ENCODE measurements around the gene MRPS22. TPM values are rescaled to one million over a fixed set of nuclear protein-coding genes. Genes with fewer than 3 reads are reported as not detected.
A peak's percentile ranks its signal among the peaks of the same experiment; 100 is the strongest.

The MRPS22 gene
- total RNA-seq, 4 donors from 2014 or later, result 44.0 to 51.0 (median 46.8) TPM

DNA sequence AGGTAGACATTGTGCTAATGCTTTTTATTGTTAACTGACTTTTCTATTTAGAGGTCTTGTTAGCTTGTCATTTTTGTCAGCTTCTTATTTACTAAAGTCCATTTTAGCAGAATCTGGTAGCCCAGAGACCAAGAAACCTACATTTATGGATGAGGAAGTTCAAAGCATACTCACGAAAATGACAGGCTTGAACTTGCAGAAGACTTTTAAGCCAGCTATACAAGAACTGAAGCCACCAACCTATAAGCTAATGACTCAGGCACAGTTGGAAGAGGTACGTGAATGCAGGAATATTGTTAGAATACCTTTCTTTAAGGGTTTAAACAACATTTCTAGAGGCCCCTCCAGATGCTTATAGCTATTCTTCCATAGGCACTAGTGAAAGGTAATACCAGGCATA lies 3.0 kb downstream of the MRPS22 start:
- H3K4me3 ChIP-seq, result no peak overlapping the region
- peaks cover 45% of the 10 kb centered on the region for H3K36me3 ChIP-seq
- H3K9me3 ChIP-seq, result no peaks in the 10 kb centered on the region
- H3K27me3 ChIP-seq, result no peaks in the 10 kb centered on the region
- 56% methylated on average over 2 of the region's 2 CpGs for WGBS
- H3K4me1 ChIP-seq, result peaks cover 35% of the 10 kb centered on the region
- H3K27ac ChIP-seq, result no peak overlapping the region
- DNase-seq (ENCODE audit: low spot score in 2 of 2), result no peak
- TF ChIP-seq POLR2AphosphoS5 (IDR thresholded peaks at IDR 0.05), result no peak
- no peak for TF ChIP-seq EP300 (IDR thresholded peaks at IDR 0.05)
- TF ChIP-seq POLR2A (IDR thresholded peaks at IDR 0.05), result no peak
- TF ChIP-seq, protein P1, sequence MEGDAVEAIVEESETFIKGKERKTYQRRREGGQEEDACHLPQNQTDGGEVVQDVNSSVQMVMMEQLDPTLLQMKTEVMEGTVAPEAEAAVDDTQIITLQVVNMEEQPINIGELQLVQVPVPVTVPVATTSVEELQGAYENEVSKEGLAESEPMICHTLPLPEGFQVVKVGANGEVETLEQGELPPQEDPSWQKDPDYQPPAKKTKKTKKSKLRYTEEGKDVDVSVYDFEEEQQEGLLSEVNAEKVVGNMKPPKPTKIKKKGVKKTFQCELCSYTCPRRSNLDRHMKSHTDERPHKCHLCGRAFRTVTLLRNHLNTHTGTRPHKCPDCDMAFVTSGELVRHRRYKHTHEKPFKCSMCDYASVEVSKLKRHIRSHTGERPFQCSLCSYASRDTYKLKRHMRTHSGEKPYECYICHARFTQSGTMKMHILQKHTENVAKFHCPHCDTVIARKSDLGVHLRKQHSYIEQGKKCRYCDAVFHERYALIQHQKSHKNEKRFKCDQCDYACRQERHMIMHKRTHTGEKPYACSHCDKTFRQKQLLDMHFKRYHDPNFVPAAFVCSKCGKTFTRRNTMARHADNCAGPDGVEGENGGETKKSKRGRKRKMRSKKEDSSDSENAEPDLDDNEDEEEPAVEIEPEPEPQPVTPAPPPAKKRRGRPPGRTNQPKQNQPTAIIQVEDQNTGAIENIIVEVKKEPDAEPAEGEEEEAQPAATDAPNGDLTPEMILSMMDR (IDR thresholded peaks at IDR 0.05), result no peak

DNA sequence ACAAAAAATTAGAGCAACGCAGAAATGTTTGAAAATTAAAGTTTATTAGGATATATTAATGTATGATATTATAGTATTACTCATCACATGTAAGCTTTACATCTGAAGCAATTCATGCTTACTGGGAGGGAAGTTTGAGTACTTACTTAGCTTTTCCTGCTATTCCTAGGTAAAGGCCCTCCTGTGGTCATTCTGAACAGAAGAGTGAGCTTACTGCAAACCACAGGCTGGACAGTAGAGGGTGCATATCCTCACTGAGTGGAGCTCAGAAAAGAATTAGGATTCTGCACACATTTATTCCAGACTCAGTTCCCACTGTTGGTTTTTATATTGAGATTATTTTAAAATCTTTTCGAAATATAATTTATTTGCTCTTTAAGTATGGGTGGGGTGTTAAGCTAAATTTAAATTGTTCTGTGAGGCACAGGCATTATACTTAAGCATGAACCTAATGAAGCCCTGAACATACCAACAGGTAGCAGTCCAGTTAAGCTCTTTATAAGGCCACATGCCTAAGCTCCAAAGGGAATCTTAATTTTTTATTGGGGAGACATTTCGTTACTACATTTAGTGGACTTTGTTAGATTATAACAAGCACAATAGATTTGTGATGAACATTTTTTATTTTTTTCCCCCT lies 10.2 kb downstream of the MRPS22 start:
- Histone ChIP-seq H3K36me3 (peaks cover 91% of the 10 kb centered on the region), H3K4me1 (no peaks in the 10 kb centered on the region), H3K9me3 (no peaks in the 10 kb centered on the region), H3K27me3 (no peaks in the 10 kb centered on the region), H3K4me3 (no peak overlapping the region), H3K27ac (no peak overlapping the region)
- whole genome bisulfite sequencing, result 85% methylated on average over 3 of the region's 3 CpGs
- no peak for DNase-seq (ENCODE audit: low spot score in 2 of 2)
- no peak for TF ChIP-seq POLR2AphosphoS5 (IDR thresholded peaks at IDR 0.05)
- TF ChIP-seq, protein P1 (IDR thresholded peaks at IDR 0.05), result peak in 1 of 2 donors; percentile 32

DNA sequence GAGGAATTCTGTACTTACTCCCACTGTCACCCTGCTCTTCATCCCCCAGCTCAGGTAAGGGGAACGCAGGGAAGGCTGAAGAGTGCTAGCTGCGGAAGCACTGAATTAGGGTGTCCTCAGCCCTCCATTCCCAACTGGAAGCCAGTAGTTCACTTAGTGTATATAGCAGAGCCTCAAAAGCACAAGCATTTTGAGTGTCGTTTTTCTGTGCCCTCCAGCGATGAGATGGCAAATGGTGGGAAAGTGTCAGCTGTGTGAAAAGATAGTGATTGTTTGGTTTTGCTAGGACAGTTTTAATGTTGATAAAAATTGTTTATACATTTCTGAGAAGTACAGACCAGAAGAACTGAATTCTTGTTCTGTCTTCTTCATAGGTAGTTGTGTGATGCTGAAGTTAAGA lies 10.8 kb downstream of the MRPS22 start:
- WGBS, result 86% methylated on average over 4 of the region's 4 CpGs
- TF ChIP-seq POLR2AphosphoS5 (IDR thresholded peaks at IDR 0.05), result no peak
- TF ChIP-seq POLR2A (IDR thresholded peaks at IDR 0.05), result no peak
- no peak for TF ChIP-seq EP300 (IDR thresholded peaks at IDR 0.05)
- TF ChIP-seq, protein P1 (IDR thresholded peaks at IDR 0.05), result no peak
- no peak overlapping the region for H3K27ac ChIP-seq
- no peaks in the 10 kb centered on the region for H3K9me3 ChIP-seq
- no peak for DNase-seq (ENCODE audit: low spot score in 2 of 2)
- H3K27me3 ChIP-seq, result no peaks in the 10 kb centered on the region
- peaks cover 92% of the 10 kb centered on the region for H3K36me3 ChIP-seq
- no peak overlapping the region for H3K4me3 ChIP-seq
- no peaks in the 10 kb centered on the region for H3K4me1 ChIP-seq

DNA sequence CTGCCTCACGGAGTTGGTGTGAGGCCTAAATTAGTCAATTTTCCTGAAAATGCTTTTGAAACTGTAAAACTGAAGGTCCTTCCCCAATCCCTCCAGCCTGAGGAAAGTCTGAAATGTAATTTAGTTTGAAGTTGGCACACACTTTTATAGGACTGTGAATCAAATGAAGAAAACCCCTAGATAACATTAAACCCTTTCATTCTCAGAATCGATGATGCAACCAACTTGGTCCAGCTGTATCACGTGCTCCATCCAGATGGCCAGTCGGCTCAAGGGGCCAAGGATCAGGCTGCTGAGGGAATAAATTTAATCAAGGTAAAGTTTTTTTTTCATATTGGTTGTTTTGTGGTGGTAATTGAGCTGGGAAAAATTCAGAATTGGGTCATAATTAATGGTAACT lies 11.7 kb downstream of the MRPS22 start:
- WGBS, result 71% methylated on average over 4 of the region's 4 CpGs
- Histone ChIP-seq H3K36me3 (peaks cover 94% of the 10 kb centered on the region), H3K4me3 (no peak overlapping the region), H3K27me3 (no peaks in the 10 kb centered on the region), H3K27ac (no peak overlapping the region), H3K9me3 (no peaks in the 10 kb centered on the region), H3K4me1 (no peaks in the 10 kb centered on the region)
- no peak for DNase-seq (ENCODE audit: low spot score in 2 of 2)
- TF ChIP-seq, protein P1 (IDR thresholded peaks at IDR 0.05), result no peak
- TF ChIP-seq EP300 (IDR thresholded peaks at IDR 0.05), result no peak

DNA sequence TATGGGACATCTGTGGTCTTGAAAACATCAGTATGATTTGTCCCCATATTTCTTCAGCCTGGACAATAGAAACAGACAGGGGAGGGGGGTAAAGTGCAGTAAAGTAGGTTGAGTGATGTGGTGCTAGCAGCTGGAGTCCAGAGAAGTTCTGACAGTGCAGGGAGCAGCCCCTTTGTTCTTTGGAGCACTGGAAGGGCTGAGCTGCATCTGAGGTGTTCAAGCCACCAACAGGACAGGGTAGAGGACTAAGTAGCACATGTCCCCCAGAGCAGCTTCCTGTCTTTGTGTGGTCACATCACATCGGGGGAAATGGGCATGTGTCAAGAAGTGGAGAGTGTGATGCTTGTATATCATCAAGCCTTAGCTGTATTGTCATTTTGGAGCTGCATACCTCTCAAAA lies 12.1 kb downstream of the MRPS22 start:
- no peak for TF ChIP-seq POLR2AphosphoS5 (IDR thresholded peaks at IDR 0.05)
- no peak for TF ChIP-seq POLR2A (IDR thresholded peaks at IDR 0.05)
- no peak for TF ChIP-seq EP300 (IDR thresholded peaks at IDR 0.05)
- TF ChIP-seq, protein P1 (IDR thresholded peaks at IDR 0.05), result no peak
- Histone ChIP-seq H3K4me3 (no peak overlapping the region), H3K4me1 (no peaks in the 10 kb centered on the region), H3K27me3 (no peaks in the 10 kb centered on the region), H3K36me3 (peaks cover 94% of the 10 kb centered on the region), H3K27ac (no peak overlapping the region), H3K9me3 (no peaks in the 10 kb centered on the region)
- no peak for DNase-seq (ENCODE audit: low spot score in 2 of 2)
- 45% methylated on average over 1 of the region's 1 CpG for WGBS

Measured in suprapubic skin (tissue), 4 donors.